Astrocyte of the spinal cord (primary cell): ENCODE results near the gene GGNBP2.

Experiments used
- DNase-seq: peaks from one replicate; pipeline ENCODE4 v3.0.0; 2011; ENCODE audit warnings: low read depth, low spot score
- H3K4me3 ChIP-seq: 2 replicates; pipeline ENCODE4 v1.5.1; 2011; ENCODE audit warnings: low read depth, mild to moderate bottlenecking, low read length, moderate library complexity
- in situ Hi-C: cut with HindIII; loops from 2 replicates; pipeline ENCODE4 v1.10.0; 2017; ENCODE audit warnings: low sequenced_read_pairs
- TF ChIP-seq, protein P1 (sequence below): IDR thresholded peaks from 2 replicates; pipeline ENCODE4 v1.5.1; 2012; ENCODE audit warnings: low read depth, mild to moderate bottlenecking, low read length, inconsistent platforms

The GGNBP2 gene

GRCh38 chr17:36540696-36541095 lies 4.0 kb upstream of the GGNBP2 start:
- TF ChIP-seq, protein P1, sequence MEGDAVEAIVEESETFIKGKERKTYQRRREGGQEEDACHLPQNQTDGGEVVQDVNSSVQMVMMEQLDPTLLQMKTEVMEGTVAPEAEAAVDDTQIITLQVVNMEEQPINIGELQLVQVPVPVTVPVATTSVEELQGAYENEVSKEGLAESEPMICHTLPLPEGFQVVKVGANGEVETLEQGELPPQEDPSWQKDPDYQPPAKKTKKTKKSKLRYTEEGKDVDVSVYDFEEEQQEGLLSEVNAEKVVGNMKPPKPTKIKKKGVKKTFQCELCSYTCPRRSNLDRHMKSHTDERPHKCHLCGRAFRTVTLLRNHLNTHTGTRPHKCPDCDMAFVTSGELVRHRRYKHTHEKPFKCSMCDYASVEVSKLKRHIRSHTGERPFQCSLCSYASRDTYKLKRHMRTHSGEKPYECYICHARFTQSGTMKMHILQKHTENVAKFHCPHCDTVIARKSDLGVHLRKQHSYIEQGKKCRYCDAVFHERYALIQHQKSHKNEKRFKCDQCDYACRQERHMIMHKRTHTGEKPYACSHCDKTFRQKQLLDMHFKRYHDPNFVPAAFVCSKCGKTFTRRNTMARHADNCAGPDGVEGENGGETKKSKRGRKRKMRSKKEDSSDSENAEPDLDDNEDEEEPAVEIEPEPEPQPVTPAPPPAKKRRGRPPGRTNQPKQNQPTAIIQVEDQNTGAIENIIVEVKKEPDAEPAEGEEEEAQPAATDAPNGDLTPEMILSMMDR: no peak
- no peak overlapping the region for H3K4me3 ChIP-seq
- in situ Hi-C loops: no loop called here
- no peak for DNase-seq

- TF ChIP-seq, protein P1: no peak
- in situ Hi-C loops: no loop called here
- H3K4me3 ChIP-seq: no peak overlapping the region
- no peak for DNase-seq
Observed at GRCh38 chr17:36542755-36543154, 2.0 kb upstream of the GGNBP2 start.

GRCh38 chr17:36544044-36544306 lies 744 bp upstream of the GGNBP2 start:
- H3K4me3 ChIP-seq: peak overlapping the region; percentile 97
- no peak for DNase-seq
- TF ChIP-seq, protein P1: no peak
- in situ Hi-C loops: no loop called here

DNA sequence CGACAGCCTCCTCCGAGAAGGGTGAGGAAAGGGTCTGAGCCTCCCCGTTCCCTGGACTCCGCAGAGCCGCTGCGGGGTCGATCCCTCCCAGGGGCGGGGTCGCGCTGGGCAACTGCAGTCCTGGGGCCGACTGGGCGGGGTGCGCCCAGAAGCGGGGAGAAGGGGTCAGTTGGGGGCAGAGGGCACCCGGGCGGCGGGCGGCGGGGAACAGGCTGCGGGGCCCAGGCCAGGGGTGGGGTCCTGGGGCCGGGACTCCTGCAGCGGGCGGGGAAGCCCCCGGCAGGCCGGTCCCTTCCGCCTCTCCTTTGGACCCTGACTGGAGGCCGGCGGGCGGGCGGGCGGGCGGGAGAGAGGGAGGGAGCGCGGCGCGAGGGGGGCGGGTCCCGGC lies 352 bp downstream of the GGNBP2 start:
- H3K4me3 ChIP-seq: peak overlapping the region; percentile 97
- DNase-seq: no peak
- in situ Hi-C loops: no loop called here
- TF ChIP-seq, protein P1: no peak

- peak overlapping the region; percentile 96 for H3K4me3 ChIP-seq
- peak; percentile 98 for DNase-seq
- in situ Hi-C loops: no loop called here
- TF ChIP-seq, protein P1: no peak
Observed at GRCh38 chr17:36545465-36546417, 1.0 kb downstream of the GGNBP2 start.

GRCh38 chr17:36546418-36547093 lies 1.8 kb downstream of the GGNBP2 start:
- peak overlapping the region; percentile 96 for H3K4me3 ChIP-seq
- DNase-seq: no peak
- in situ Hi-C loops: no loop called here
- TF ChIP-seq, protein P1: no peak
